Neural cell (in vitro differentiated cells): ENCODE results near the gene ENTREP1. TPM values are rescaled to one million over a fixed set of nuclear protein-coding genes. Genes with fewer than 3 reads are reported as not detected.

Experiments
- H2AFZ ChIP-seq: fragments of 200-600, 300-800 bp; sonication (generic), shearing (Covaris generic); 2 replicates; pipeline ENCODE4 v1.6.0; 2014; ENCODE audit warnings: low read depth, mild to moderate bottlenecking, antibody characterized with exemption, low read length, moderate library complexity
- H3F3A ChIP-seq: fragments of 200-600 bp; shearing (Covaris generic); 2 replicates; pipeline ENCODE4 v1.6.1; 2016; ENCODE audit warnings: mild to moderate bottlenecking, moderate library complexity, mixed read lengths, antibody characterized with exemption, low read length; ENCODE audit not compliant: insufficient read depth, poor library complexity, severe bottlenecking
- H3K27ac ChIP-seq: fragments of 200-600, 300-800 bp; sonication (generic), shearing (Covaris generic); 2 replicates; pipeline ENCODE4 v1.5.1; 2014; ENCODE audit warnings: mild to moderate bottlenecking, low read length, moderate library complexity
- H3K27me3 ChIP-seq: fragments of 300-800, 200-600 bp; sonication (generic), shearing (Covaris generic); 2 replicates; pipeline ENCODE4 v1.6.0; 2014; ENCODE audit warnings: mild to moderate bottlenecking, low read depth, low read length, moderate library complexity; ENCODE audit not compliant: insufficient read depth
- H3K36me3 ChIP-seq: fragments of 300-800, 200-600 bp; sonication (generic), shearing (Covaris generic); 2 replicates; pipeline ENCODE4 v1.5.1; 2014; ENCODE audit warnings: mild to moderate bottlenecking, antibody characterized with exemption, low read length, moderate library complexity; ENCODE audit not compliant: insufficient read depth
- H3K4me2 ChIP-seq: fragments of 300-800, 200-600 bp; sonication (generic), shearing (Covaris generic); 2 replicates; pipeline ENCODE4 v1.6.0; 2014; ENCODE audit warnings: mild to moderate bottlenecking, low read length
- H3K4me3 ChIP-seq: fragments of 300-800, 200-600 bp; sonication (generic), shearing (Covaris generic); 2 replicates; pipeline ENCODE4 v1.5.1; 2014; ENCODE audit warnings: mild to moderate bottlenecking, low read length, moderate library complexity
- H3K79me2 ChIP-seq: fragments of 200-600 bp; shearing (Covaris generic); replicated peaks from 2 replicates; pipeline ENCODE4 v1.6.0; 2014; ENCODE audit warnings: mild to moderate bottlenecking, low read length, moderate library complexity; ENCODE audit not compliant: insufficient read depth
- H3K9ac ChIP-seq: fragments of 300-800, 200-600 bp; sonication (generic), shearing (Covaris generic); 2 replicates; pipeline ENCODE4 v1.6.1; 2016; ENCODE audit warnings: mild to moderate bottlenecking, low read length, mixed read lengths
- H3K9me2 ChIP-seq: fragments of 200-600 bp; shearing (Covaris generic); 2 replicates; pipeline ENCODE4 v1.6.1; 2016; ENCODE audit warnings: mild to moderate bottlenecking, low read length, mixed read lengths; ENCODE audit not compliant: insufficient read depth
- H3K9me3 ChIP-seq: fragments of 200-600, 300-800 bp; sonication (generic), shearing (Covaris generic); 2 replicates; pipeline ENCODE4 v1.6.1; 2016; ENCODE audit warnings: mild to moderate bottlenecking, mixed run types, low read length, moderate library complexity, mixed read lengths
- H4K20me1 ChIP-seq: fragments of 200-600 bp; shearing (Covaris generic); 2 replicates; pipeline ENCODE4 v1.6.1; 2016; ENCODE audit warnings: mild to moderate bottlenecking, mixed run types; ENCODE audit not compliant: insufficient read depth
- EP300 ChIP-seq: fragments of 450-650 bp; conservative IDR thresholded peaks from 2 replicates; pipeline ENCODE4 v1.6.1; 2014; ENCODE audit warnings: antibody characterized with exemption, mild to moderate bottlenecking, moderate library complexity; ENCODE audit not compliant: poor library complexity, severe bottlenecking
- EZH2 ChIP-seq: fragments of 200-600, 300-800 bp; shearing (Covaris generic), sonication (generic); IDR thresholded peaks from 2 replicates; pipeline ENCODE4 v1.6.1; 2014; ENCODE audit warnings: antibody characterized with exemption, low read length, borderline replicate concordance, mild to moderate bottlenecking; ENCODE audit not compliant: insufficient read depth, poor library complexity, severe bottlenecking
- MXI1 ChIP-seq: fragments of 450-650 bp; conservative IDR thresholded peaks from 2 replicates; pipeline ENCODE4 v1.6.1; 2014; ENCODE audit warnings: antibody characterized with exemption, mild to moderate bottlenecking; ENCODE audit not compliant: poor library complexity, severe bottlenecking
- POLR2AphosphoS5 ChIP-seq: IDR thresholded peaks from 2 replicates; pipeline ENCODE4 v1.6.1; 2012
- RAD21 ChIP-seq: fragments of 450-650 bp; conservative IDR thresholded peaks from 2 replicates; pipeline ENCODE4 v1.6.1; 2014; ENCODE audit warnings: antibody characterized with exemption, mild to moderate bottlenecking, moderate library complexity
- SMC3 ChIP-seq: fragments of 450-650 bp; conservative IDR thresholded peaks from 2 replicates; pipeline ENCODE4 v1.6.1; 2014; ENCODE audit warnings: antibody characterized with exemption, mild to moderate bottlenecking, moderate library complexity; ENCODE audit not compliant: poor library complexity
- TAF1 ChIP-seq: IDR thresholded peaks from 2 replicates; pipeline ENCODE4 v1.6.1; 2012; ENCODE audit warnings: low read depth
- polyA plus RNA-seq: library from polyadenylated mRNA; depleted of rRNA; stranded (reverse); fragments of >200 nt; gene quantifications from 2 replicates; pipeline ENCODE4 v1.2.3, GENCODE V29; 2014
- TF ChIP-seq, protein P1 (sequence below): IDR thresholded peaks from 2 replicates; pipeline ENCODE4 v1.6.1; 2012; ENCODE audit warnings: borderline replicate concordance
- TF ChIP-seq, protein P2 (sequence below): fragments of 450-650 bp; IDR thresholded peaks from 2 replicates; pipeline ENCODE4 v1.5.1; 2014; ENCODE audit warnings: antibody characterized with exemption, mild to moderate bottlenecking, moderate library complexity; ENCODE audit not compliant: poor library complexity, severe bottlenecking

The ENTREP1 gene
- polyA plus RNA-seq, 1 donor from 2014 or later: 2.0 TPM

DNA sequence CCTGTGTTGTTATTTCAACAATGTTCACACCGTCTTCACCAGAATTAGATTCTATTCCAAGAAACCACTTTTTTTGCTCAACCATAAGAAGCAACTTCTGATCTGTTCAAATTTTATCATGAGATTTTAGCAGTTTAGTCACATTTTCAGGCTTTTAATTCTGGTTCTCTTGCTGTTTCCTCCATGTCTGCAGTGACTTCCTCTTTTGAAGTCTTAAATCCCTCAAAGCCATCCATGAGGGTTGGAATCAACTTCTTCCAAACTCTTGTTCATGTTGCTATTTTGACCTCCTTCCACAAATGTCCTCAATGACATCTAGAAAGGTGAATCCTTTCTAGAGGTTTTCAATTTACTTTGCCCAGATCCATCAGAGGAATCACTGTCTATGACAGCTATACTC, 25.7 kb upstream of the ENTREP1 start:
- no peaks in the 10 kb centered on the region for H3K36me3 ChIP-seq
- no peaks in the 10 kb centered on the region for H4K20me1 ChIP-seq
- no peaks in the 10 kb centered on the region for H3F3A ChIP-seq
- H2AFZ ChIP-seq: no peak overlapping the region
- no peak overlapping the region for H3K4me3 ChIP-seq
- no peaks in the 10 kb centered on the region for H3K9me2 ChIP-seq
- no peaks in the 10 kb centered on the region for H3K27me3 ChIP-seq
- no peak overlapping the region for H3K4me2 ChIP-seq
- TF ChIP-seq, protein P1, sequence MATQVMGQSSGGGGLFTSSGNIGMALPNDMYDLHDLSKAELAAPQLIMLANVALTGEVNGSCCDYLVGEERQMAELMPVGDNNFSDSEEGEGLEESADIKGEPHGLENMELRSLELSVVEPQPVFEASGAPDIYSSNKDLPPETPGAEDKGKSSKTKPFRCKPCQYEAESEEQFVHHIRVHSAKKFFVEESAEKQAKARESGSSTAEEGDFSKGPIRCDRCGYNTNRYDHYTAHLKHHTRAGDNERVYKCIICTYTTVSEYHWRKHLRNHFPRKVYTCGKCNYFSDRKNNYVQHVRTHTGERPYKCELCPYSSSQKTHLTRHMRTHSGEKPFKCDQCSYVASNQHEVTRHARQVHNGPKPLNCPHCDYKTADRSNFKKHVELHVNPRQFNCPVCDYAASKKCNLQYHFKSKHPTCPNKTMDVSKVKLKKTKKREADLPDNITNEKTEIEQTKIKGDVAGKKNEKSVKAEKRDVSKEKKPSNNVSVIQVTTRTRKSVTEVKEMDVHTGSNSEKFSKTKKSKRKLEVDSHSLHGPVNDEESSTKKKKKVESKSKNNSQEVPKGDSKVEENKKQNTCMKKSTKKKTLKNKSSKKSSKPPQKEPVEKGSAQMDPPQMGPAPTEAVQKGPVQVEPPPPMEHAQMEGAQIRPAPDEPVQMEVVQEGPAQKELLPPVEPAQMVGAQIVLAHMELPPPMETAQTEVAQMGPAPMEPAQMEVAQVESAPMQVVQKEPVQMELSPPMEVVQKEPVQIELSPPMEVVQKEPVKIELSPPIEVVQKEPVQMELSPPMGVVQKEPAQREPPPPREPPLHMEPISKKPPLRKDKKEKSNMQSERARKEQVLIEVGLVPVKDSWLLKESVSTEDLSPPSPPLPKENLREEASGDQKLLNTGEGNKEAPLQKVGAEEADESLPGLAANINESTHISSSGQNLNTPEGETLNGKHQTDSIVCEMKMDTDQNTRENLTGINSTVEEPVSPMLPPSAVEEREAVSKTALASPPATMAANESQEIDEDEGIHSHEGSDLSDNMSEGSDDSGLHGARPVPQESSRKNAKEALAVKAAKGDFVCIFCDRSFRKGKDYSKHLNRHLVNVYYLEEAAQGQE: no peak
- TF ChIP-seq POLR2AphosphoS5 (no peak), TAF1 (no peak), SMC3 (no peak), EZH2 (no peak), EP300 (no peak), MXI1 (no peak), RAD21 (no peak)
- TF ChIP-seq, protein P2, sequence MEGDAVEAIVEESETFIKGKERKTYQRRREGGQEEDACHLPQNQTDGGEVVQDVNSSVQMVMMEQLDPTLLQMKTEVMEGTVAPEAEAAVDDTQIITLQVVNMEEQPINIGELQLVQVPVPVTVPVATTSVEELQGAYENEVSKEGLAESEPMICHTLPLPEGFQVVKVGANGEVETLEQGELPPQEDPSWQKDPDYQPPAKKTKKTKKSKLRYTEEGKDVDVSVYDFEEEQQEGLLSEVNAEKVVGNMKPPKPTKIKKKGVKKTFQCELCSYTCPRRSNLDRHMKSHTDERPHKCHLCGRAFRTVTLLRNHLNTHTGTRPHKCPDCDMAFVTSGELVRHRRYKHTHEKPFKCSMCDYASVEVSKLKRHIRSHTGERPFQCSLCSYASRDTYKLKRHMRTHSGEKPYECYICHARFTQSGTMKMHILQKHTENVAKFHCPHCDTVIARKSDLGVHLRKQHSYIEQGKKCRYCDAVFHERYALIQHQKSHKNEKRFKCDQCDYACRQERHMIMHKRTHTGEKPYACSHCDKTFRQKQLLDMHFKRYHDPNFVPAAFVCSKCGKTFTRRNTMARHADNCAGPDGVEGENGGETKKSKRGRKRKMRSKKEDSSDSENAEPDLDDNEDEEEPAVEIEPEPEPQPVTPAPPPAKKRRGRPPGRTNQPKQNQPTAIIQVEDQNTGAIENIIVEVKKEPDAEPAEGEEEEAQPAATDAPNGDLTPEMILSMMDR: no peak
- H3K9me3 ChIP-seq: no peaks in the 10 kb centered on the region
- H3K27ac ChIP-seq: no peak overlapping the region
- H3K9ac ChIP-seq: no peak overlapping the region
- no peaks in the 10 kb centered on the region for H3K79me2 ChIP-seq

- Histone ChIP-seq H3K79me2 (no peaks in the 10 kb centered on the region), H3K4me2 (no peak overlapping the region), H3K9ac (no peak overlapping the region), H3K27me3 (no peaks in the 10 kb centered on the region), H3K9me3 (no peaks in the 10 kb centered on the region), H4K20me1 (no peaks in the 10 kb centered on the region), H3K36me3 (no peaks in the 10 kb centered on the region), H3K4me3 (no peak overlapping the region), H2AFZ (no peak overlapping the region), H3F3A (no peaks in the 10 kb centered on the region), H3K9me2 (no peaks in the 10 kb centered on the region), H3K27ac (no peak overlapping the region)
- no peak for TF ChIP-seq EZH2
- TF ChIP-seq POLR2AphosphoS5: no peak
- TF ChIP-seq RAD21: no peak
Measured at GRCh38 chr9:69299826-69300225, 25.2 kb upstream of the ENTREP1 start.

- Histone ChIP-seq H3F3A (no peaks in the 10 kb centered on the region), H3K79me2 (no peaks in the 10 kb centered on the region), H3K4me2 (no peak overlapping the region), H3K27me3 (no peaks in the 10 kb centered on the region), H3K9me3 (no peaks in the 10 kb centered on the region), H4K20me1 (no peaks in the 10 kb centered on the region), H3K9me2 (no peaks in the 10 kb centered on the region), H3K4me3 (no peak overlapping the region), H3K36me3 (no peaks in the 10 kb centered on the region), H3K27ac (no peak overlapping the region), H3K9ac (no peak overlapping the region), H2AFZ (no peak overlapping the region)
- TF ChIP-seq, protein P2: no peak
- TF ChIP-seq EP300 (no peak), RAD21 (no peak), SMC3 (no peak), MXI1 (no peak), EZH2 (no peak), TAF1 (no peak), POLR2AphosphoS5 (no peak)
- TF ChIP-seq, protein P1: no peak
Measured at GRCh38 chr9:69303331-69303730, 21.7 kb upstream of the ENTREP1 start.
